NCI-H1930 (cell line): ENCODE results near the gene STEAP1B.
"Not testable (repeated sequence)": the region's sequence is repeated elsewhere in the genome, so short reads cannot be mapped to it uniquely, and the experiment has no call there.

Experiments used
- DNase-seq, 2 experiments: peaks; one replicate each; lab custom pipeline; 2025; lab: John Stamatoyannopoulos, UW

The STEAP1B gene

GRCh38 chr7:22454446-22454845 lies 45.5 kb downstream of the STEAP1B start:
- DNase-seq: no peak

GRCh38 chr7:22452960-22453558 lies 46.9 kb downstream of the STEAP1B start:
- DNase-seq: no peak

- DNase-seq: no peak
Observed at GRCh38 chr7:22452142-22452959, 47.6 kb downstream of the STEAP1B start.

GRCh38 chr7:22450013-22450412 lies 50.0 kb downstream of the STEAP1B start:
- not testable (repeated sequence) for DNase-seq

- DNase-seq: no peak
Observed at GRCh38 chr7:22447762-22448161, 52.2 kb downstream of the STEAP1B start.

GRCh38 chr7:22447008-22447407 lies 53.0 kb downstream of the STEAP1B start:
- no peak for DNase-seq

GRCh38 chr7:22445853-22446252 lies 54.1 kb downstream of the STEAP1B start:
- no peak for DNase-seq

- no peak for DNase-seq
Observed at GRCh38 chr7:22445140-22445743, 54.7 kb downstream of the STEAP1B start.

- DNase-seq: no peak
Observed at GRCh38 chr7:22444181-22444971, 55.6 kb downstream of the STEAP1B start.

GRCh38 chr7:22443370-22444180 lies 56.4 kb downstream of the STEAP1B start:
- DNase-seq: no peak

- no peak for DNase-seq
Observed at GRCh38 chr7:22442882-22443369, 57.1 kb downstream of the STEAP1B start.

GRCh38 chr7:22442187-22442881 lies 57.7 kb downstream of the STEAP1B start:
- no peak for DNase-seq

GRCh38 chr7:22441157-22441556 lies 58.8 kb downstream of the STEAP1B start:
- DNase-seq: no peak

- DNase-seq: no peak
Observed at GRCh38 chr7:22438994-22439393, 61.0 kb downstream of the STEAP1B start.

- not testable (repeated sequence) for DNase-seq
Observed at GRCh38 chr7:22436552-22436951, 63.4 kb downstream of the STEAP1B start.

- DNase-seq: no peak
Observed at GRCh38 chr7:22435720-22436119, 64.3 kb downstream of the STEAP1B start.

GRCh38 chr7:22435105-22435504 lies 64.9 kb downstream of the STEAP1B start:
- DNase-seq: no peak

- DNase-seq: no peak
Observed at GRCh38 chr7:22433710-22434460, 66.1 kb downstream of the STEAP1B start.

- not testable (repeated sequence) for DNase-seq
Observed at GRCh38 chr7:22433165-22433700, 66.8 kb downstream of the STEAP1B start.
